HG02870 (cell line): ENCODE results near the gene CNKSR2.

ENCODE experiments used
- ATAC-seq: cut with Tn5 transposase; IDR thresholded peaks from one replicate; pipeline ENCODE4 v1.9.1; 2021; ENCODE audit warnings: mild to moderate bottlenecking, moderate library complexity; ENCODE audit not compliant: unreplicated experiment

Gene CNKSR2

DNA sequence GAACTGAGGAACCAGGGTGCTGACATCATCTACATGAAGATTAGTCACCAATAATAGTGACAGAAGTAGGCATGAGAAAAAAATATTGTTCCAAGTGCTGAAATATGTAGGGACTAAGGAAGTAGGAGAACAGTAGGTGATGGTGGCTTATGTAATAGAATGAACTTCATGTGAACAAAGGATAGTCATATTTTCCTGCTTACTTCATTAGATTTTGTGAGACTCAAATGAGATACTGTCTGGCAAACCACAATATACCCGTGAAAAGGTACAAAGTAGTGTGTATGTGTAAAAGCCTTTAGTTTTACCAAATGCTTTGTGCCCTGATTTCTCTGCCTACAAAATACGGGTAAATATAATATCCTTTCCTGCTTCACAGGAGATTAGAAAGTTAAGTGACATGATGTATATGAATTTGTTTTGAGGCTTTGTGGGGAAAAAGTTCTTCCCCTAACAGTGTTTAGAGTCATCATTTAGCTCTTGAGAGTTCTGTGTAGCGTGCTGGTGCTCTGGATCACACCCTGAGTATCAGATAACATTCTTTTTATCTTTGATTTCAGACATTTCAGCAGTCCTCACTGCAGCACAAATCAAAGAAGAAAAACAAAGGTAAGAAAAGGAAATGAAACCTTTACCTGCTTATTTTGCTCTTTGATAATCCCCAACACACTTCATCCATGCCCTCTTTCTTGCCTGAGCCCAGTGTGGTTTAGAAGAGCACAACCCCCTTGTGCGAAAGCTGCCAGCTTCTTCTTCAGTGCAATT, 216.0 kb downstream of the CNKSR2 start:
- ATAC-seq, result no peak

DNA sequence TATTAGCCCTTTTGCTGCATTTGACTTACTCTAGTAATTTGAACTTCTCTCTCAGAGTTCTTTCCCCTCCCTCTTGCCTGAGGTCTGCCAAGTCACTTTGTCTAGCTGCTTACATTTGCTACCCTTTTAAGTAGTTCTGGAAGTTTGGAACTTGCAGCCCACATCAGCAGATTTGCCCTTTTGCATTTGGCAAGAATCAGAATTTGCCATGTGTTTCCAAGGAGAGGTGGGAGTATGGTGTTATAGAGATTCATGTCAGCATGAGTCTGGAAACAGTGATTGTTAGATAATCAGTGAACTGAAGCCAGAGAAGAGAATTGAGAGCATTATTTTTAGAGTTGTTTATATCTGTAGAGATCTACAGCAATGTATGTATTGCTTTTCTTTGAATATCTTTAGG, 231.8 kb downstream of the CNKSR2 start:
- ATAC-seq, result no peak

DNA sequence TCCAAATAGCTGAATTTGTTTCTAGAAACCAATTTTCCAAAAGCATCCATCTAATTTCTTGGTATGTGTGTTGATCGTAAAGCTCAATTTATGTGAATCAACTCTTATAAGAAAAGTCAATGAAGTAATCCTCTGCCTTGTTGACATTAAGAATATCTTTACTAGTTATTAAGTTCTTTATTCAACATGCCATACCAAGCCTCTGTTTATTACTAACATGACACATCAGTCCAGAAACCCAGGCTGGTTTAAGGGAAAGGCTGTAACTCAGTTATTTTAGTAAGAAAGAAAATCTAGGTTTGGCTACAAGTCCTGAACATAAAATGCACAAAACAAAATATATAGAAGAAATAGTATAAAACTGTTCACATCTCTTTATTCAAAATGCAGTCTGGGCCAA, 235.9 kb downstream of the CNKSR2 start:
- no peak for ATAC-seq

DNA sequence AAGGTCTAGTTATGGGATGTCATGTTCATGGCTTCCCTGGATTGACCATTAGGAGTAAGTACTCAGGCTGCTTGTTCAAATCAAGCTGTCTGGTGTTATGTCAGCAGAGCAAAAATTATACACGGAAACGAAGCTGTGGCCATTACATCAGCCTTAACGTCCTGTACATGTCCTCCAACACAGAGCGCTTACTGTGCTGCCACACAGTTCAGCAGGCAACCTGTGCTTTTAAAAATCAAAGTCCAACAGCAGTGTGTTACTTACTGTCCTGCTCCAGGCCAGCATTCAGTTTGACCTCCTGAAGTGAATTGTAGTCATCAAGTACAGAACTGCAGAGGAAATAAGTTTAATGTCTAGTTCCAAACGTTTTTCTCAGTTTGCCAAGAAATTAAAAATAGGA, 237.9 kb downstream of the CNKSR2 start:
- ATAC-seq, result no peak

DNA sequence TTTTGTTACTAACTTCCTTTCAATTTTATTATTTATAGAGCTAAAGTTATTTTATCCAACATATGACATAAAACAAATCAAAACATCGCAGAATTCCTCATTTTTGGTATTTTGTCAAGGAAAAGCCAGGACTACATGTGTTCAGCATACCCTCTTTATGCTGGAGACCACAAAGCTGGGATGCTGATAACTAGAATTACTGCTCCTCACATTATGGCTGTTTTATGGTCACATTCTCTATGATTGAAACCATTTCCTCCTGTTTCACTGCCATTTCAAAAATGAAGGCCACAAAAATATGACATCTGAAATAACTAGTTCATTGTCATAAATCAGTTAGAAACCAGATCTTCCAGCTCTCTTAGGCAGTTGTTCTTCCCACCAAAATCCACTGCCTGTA, 242.2 kb downstream of the CNKSR2 start:
- no peak for ATAC-seq

DNA sequence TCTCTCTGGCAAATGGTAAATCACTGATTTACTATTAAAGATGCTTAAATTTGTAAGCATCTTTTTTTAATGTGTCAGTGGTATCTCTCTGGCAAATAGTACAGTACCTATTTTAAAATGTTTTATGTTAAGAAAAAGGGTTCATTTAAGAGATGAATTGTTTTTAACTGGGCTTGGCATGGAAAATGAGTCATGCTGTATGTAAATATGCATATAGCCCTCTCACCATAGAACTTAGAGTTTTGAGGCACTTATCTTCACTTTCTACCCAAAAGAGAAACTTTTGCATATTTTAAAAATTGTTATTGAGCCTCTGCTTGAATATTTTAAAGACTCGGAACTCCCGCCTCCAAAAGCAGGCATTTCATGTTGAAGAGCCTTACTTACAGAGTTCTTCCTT, 246.0 kb downstream of the CNKSR2 start:
- ATAC-seq, result no peak

DNA sequence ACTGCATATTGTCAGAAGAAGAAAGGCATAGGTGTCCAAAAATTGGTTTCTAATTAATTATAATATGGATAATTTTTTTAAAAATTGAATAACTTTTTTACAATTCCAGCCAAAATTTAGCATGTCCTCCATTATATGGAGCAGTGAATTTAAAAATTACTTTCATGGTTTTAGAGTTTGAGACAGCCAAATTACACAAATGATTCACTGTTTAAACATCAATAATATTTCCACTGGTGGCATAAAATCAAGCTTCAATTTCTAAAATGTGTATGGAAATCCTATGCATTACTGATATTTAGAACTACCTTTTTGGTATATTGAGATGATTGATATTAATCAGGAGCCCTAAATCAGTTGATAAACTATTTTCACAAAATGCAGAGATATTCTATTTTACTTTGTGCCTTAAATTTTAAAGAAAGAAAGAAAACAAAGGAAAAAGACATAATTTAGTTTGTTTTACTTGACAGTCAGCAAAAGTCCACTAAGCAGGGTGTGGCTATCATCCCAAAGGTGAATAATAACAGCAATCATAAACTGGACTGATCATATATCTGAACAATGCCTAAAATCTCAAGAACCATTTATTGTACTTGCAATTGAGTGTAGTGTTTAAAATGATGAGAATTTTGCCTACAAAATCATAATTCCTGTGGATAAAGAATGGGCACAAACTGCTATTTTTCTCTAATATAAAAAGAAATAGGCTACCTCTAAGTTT, 249.7 kb downstream of the CNKSR2 start:
- ATAC-seq, result no peak

DNA sequence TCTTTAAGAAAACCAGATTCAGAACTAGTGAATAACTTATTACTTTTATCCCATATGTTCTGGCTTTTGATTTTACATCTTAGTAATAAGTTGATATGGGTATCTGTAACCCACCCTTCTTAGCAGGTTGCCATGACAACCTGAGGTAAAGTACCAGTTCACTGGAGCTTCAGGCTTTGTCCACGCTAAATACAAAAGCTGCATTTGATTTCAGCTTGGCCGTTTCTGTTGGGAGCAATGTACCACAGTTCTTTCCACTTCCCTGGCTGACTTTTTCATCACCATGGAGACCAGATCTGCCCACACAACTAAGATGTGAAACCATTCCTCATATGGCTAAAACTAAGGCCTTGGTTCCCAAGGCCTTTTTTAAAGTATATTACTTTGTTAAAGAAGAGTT, 257.8 kb downstream of the CNKSR2 start:
- no peak for ATAC-seq

DNA sequence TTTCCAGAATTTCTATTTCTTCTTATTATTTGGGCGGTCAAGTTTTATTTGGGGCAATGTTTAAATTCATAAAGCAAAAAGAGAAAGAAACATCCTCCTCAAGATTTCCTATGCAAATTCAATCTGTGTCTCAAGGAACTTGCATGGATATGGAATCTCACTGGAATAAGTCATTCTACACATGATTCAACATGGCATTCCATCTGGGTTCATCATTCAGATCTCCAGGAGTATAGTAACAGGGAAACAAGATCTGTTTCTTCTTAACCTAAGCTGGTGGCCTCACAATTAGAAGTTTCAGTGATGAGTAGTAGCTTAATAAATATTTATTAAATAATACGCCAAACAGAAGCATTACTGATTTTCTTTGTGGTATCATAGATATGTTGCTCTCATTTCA, 264.1 kb downstream of the CNKSR2 start:
- ATAC-seq, result no peak

DNA sequence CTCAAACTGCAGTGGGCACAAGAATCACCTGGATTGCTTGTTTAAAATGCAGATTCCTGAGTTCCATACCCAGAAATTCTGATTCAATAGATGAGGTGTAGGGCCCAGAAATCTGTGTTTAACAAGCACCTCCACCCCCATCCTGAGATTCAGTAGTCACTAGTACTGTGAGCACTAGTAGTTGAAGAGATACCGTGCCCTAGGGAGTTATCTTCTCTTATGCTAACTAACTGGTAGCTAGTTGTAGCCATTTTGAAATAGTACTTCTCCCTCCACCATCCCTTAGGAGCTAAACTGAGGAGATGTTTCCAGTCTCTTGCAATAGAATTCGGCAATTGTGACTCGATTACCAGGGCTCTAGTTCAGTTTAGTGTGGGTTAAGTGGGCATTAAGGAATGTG, 265.6 kb downstream of the CNKSR2 start:
- ATAC-seq, result no peak

DNA sequence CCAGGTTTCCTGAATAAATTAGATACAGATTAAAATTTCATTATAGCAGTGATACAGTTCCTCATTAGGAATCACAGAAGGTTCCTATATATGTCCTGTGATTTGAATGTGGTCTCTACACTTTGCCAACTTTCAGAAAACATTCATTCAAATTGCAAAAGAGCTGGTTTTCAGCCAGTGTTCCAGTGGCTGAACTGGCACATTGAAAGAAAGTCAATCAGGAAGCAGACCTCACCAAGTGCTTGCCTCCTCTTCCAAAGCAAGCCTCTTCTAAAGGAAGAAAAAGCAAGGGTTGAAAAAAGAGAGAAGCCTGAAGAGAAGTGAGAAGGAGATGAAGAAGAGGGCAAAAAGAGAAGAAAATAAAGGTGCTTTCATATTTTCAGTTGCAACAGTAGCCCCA, 271.2 kb downstream of the CNKSR2 start:
- ATAC-seq, result no peak

DNA sequence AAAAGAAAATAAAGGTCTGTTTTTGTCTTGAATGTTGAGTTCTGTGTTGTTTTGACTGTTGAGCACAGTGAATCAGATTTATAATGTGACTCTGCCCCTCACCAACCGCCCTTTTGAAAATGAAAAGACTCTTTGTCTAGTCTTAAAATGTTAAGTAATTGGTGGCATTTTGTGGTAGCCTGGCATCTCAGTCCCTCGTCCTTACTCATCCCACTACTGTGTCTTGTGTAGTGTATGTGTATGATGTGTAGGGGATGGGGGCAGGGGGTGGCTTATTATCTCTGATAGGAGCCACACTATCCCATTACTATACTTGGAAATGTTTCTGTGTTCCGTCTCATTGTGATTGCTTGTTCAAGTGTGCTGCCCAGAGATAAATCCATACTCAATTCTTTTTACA, 271.7 kb downstream of the CNKSR2 start:
- no peak for ATAC-seq

DNA sequence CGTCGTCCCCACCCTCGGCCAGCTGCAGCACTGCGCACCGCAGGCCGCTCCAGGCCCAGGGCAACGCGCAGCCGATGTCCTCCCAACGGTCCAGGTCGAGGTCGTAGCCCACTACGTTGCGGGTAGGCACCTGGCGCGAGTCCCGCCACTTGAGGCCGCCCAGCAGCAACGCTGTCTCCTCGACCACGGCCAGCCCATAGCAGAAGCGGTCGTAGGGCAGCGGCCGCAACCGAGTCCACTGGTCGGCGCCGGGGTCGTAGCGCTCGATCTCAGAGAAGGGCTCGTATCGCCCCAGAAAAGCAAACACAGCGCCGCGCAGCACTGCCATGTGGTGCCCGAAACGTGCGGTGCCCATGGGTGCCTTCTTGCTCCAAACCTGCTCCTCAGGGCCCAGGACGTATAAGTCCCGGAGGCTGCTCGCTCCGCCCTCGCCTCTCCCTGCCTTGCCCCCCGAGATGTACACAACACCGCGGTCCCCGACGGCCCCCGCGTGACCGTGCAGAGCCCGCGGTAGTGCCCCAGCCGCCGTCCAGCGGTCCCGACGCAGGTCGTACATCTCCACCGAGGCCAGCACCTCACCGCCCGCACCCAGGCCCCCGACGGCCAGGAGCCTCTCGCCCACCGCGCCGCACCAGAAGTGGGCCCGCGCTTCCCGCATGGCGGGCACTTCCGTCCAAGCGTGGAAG, 281.8 kb downstream of the CNKSR2 start:
- peak; percentile 40 for ATAC-seq

DNA sequence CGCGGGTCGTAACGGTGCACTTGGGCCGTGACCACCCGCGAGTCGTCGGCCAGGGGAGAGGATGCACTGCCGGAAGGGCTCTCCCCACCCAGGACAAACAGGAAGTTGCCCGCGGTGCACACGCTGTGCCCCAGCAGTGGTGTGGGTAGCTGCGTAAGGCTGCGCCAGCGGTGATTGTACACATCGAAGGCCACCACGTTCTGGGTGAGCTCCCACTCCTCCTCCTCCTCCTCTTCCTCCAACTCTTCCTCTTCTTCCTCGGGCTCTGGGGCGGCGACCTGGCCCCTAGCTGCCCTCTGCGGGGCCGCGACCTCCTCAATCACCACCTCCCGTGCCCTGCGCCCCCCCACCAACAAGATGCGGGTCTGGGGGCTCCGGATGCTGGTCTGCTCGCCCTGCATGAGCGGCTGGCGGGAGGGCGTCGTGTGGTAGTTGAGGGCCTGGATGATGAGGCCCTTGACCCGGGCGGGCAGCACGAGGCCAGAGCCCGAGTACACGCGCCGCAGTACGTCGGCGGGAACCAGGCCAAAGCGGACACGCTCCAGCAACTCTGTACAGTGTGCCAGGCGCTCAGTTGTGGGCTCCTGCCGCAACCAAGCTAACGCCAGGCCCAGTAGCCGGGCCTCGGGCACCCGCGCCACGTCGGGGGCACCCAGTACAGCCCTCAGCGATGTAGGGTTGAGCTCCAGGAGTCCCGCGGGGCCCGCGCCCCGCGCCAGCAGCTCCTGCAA, 282.5 kb downstream of the CNKSR2 start:
- peak; percentile 29 for ATAC-seq

DNA sequence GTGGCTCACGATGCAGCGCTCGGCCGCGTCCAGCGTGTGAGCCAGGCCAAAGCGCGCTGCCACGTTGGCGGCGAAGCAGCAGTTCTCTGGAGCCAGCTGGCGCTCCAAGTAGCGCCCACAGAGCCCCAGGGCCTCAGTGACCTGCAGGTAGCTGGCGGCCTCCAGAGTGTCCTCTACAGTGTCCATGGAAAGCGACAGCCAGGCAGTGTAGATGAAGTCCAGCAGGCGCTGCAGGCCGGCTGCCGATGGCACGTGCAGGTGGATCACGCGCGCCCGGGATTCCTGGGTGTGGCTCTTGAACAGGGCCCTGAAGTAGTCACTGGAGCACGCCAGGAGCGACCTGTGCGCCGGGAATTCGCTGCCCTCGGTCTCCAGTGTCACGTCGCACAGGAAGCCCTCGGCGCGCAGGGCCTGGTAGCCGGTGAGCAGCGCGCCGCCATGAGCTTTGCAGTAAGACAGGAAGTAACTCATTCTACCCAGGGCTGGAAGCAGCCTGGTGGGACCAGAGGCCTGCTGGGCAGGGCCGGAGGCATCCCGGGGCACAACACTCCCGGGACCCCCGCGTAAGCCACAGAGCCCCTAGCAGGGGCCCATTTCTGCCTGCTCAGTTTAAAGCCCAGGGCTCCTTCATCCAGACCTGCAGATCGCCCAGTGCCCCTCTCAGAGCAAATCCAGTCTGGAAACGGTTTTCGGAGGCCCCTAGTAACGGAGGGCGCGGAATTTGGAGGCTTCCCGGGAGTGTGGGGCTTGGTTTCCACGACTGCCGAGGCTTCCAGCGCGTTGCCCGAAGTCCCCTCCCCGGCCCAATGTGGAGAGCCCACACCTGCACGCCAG, 283.3 kb downstream of the CNKSR2 start:
- ATAC-seq, result no peak

DNA sequence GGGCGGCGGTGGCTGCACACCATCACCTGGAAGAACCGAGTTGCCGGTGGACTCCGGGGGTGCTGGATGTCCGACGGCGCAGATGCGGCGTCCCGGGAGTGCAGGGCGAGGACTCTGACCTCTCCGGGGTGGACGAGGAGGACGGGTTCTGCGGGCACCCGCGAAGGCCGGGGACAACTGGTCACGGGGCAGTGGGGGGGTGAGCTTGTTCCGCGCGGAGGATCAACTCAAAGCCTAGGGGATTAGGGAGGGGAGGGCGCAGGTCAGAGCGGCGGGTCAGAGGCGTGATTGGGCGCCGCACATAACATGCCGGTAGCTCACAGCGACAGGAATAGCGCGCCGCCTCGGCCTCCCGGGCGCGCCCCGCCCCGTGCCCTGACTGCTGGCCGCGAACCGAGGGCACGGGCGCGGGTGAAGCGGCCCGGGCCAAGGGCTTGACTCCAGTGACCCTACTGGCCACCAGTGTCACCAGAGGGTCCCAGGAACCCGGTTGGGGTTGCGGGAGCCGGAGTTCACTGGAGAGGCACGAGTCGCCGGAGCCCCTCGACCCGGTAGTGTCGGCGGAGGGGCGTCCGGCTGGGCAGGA, 284.0 kb downstream of the CNKSR2 start, which contains the start of gene KLHL34:
Gene KLHL34, minus strand, starts transcription at position 179 of the 586 bp plus-strand sequence. CDS start 542 bp downstream, outside the sequence.
- no peak for ATAC-seq

DNA sequence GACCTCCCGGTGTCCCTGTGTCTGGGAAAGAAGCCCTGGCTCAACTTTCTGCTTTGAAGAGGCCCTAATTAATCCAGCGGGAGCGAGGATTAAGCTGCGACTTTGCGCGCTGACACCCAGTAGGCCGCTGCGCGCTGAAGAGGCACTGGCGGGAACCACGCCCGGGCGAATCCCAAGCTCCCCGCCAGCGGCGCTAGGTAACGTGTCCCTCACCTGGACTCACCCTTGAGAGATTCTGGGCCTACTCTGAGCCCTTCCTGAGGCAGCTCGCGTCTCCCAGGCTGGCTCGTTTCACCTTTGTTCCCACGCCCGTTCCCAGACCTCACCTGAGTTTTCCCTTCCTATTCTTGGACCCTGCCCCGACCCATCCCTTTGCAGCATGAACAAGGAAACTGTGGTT, 284.5 kb downstream of the CNKSR2 start:
- no peak for ATAC-seq

DNA sequence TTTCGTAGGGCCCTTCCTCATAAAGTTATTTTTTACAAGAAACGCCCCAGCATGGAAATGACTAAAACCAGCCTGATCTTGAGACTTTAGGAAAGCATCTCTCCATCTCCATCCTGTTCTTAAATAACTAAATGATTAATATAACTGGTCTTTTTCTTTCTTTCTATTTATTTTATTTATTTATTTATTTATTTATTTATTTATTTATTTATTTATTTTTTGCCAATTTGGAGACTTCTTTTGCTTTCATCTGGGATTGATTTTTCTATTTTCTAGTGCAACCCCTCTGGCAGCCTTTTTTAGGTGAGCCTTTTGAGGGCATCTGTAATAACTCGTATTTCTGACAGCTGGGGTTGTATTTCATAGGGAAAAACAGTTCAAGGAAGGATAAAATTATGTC, 285.1 kb downstream of the CNKSR2 start:
- ATAC-seq, result no peak

DNA sequence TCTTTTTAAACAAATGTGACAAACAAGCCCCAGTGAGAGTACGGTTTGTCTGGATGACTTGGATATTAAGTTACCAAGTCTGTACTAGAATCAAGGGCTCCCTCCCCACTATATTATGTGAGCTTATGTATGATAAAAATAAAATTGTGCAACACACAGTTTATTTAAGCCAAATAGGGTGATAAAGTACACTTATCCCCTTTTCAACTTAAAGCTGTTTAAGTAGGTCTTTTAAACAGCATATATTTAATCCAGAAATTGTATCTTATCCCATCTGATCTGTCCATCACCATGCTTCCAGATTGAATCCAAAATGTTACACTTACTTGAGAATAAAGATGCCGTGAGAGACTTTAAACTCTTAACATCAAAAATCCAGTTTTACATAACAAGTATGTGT, 285.9 kb downstream of the CNKSR2 start:
- ATAC-seq, result no peak

DNA sequence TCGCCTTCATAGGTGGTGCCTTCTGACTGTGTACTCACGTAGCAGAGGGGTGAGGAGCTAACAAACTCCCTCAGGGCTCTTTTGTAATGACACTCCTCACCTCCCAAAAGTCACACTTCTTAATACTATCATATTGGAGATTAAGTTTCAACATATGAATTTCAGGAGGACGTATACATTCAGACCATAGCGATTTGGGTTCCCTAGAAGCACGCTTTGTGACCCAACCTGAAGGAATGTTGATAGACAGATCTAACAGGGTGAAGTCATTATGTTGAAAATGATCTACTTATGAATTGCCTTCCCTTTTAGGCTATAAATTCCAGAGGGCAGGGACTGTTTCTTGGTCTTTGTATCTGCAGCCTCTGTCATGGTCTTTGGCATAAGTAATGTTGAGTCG, 287.1 kb downstream of the CNKSR2 start:
- ATAC-seq, result no peak
